GM12865 (cell line): ENCODE measurements around the gene FBXL17.

Experiments used
- DNase-seq: peaks from one replicate; pipeline ENCODE4 v3.0.0; 2010; ENCODE audit warnings: low read depth
- H3K4me3 ChIP-seq: 2 replicates; pipeline ENCODE4 v1.5.1; 2011; ENCODE audit warnings: mild to moderate bottlenecking, low read depth, low read length, control low read depth
- CTCF ChIP-seq: IDR thresholded peaks from 2 replicates; pipeline ENCODE4 v1.5.1; 2011; ENCODE audit warnings: low read length, control low read depth, low read depth, inconsistent platforms; ENCODE audit not compliant: insufficient read depth; ENCODE audit errors: missing control alignments

FBXL17 gene

GRCh38 chr5:107867266-107867665 is 514.6 kb downstream of the FBXL17 start:
- TF ChIP-seq CTCF: no peak
- H3K4me3 ChIP-seq: no peak overlapping the region
- no peak for DNase-seq

- H3K4me3 ChIP-seq: no peak overlapping the region
- no peak for DNase-seq
- no peak for TF ChIP-seq CTCF
Measured at GRCh38 chr5:107864793-107865192, 517.1 kb downstream of the FBXL17 start.

GRCh38 chr5:107863125-107863524 is 518.8 kb downstream of the FBXL17 start:
- no peak for DNase-seq
- H3K4me3 ChIP-seq: no peak overlapping the region
- TF ChIP-seq CTCF: no peak

GRCh38 chr5:107861565-107861964 is 520.3 kb downstream of the FBXL17 start:
- no peak for DNase-seq
- no peak overlapping the region for H3K4me3 ChIP-seq
- no peak for TF ChIP-seq CTCF

- no peak for TF ChIP-seq CTCF
Measured at GRCh38 chr5:107860044-107860443, 521.9 kb downstream of the FBXL17 start.

GRCh38 chr5:107858788-107859187 is 523.1 kb downstream of the FBXL17 start:
- DNase-seq: no peak
- H3K4me3 ChIP-seq: no peak overlapping the region
- no peak for TF ChIP-seq CTCF

More at GRCh38 chr5:107860044-107860443, 521.9 kb downstream of the FBXL17 start:
- H3K4me3 ChIP-seq: no peak overlapping the region
- no peak for DNase-seq

GRCh38 chr5:107858324-107858723 is 523.6 kb downstream of the FBXL17 start:
- no peak for DNase-seq
- no peak overlapping the region for H3K4me3 ChIP-seq
- TF ChIP-seq CTCF: no peak
